Ascending aorta (tissue), 2 donors: ENCODE results near the gene NADSYN1. TPM values are rescaled to one million over a fixed set of nuclear protein-coding genes. Genes with fewer than 3 reads are reported as not detected.

ENCODE experiments used
- DNase-seq, 2 donors: peaks; one replicate each; pipeline ENCODE4 v3.0.0-alpha.2; 2019; ENCODE audit warnings: low spot score in 2 of 2
- H3K27ac ChIP-seq, 2 donors: fragments of 200-600 bp; sonication (generic); one replicate each; pipeline ENCODE4 v1.5.1; 2016 to 2017; ENCODE audit warnings: mild to moderate bottlenecking in 1 of 2
- H3K27me3 ChIP-seq: fragments of 200-600 bp; sonication (generic); one replicate; pipeline ENCODE4 v1.5.1; 2017
- H3K36me3 ChIP-seq, 2 donors: fragments of 200-600 bp; sonication (generic); one replicate each; pipeline ENCODE4 v1.5.1; 2016
- H3K4me1 ChIP-seq, 2 donors: fragments of 200-600 bp; sonication (generic); one replicate each; pipeline ENCODE4 v1.5.1; 2016 to 2017; ENCODE audit warnings: mild to moderate bottlenecking in 1 of 2
- H3K4me3 ChIP-seq, 2 donors: fragments of 200-600 bp; sonication (generic); one replicate each; pipeline ENCODE4 v1.5.1; 2016 to 2017; ENCODE audit warnings: mild to moderate bottlenecking in 1 of 2
- H3K9me3 ChIP-seq, 2 donors: fragments of 200-600 bp; sonication (generic); one replicate each; pipeline ENCODE4 v1.5.1; 2016
- CTCF ChIP-seq, 3 experiments: fragments of 200-600 bp in 2 of 3; fragments of 450-650 bp in 1 of 3; sonication (generic) in 2 of 3; IDR thresholded peaks; one replicate each; pipeline ENCODE4 v1.5.1; 2016 to 2019; ENCODE audit warnings: antibody characterized with exemption in 3 of 3, mild to moderate bottlenecking in 1 of 3, moderate library complexity in 1 of 3
- intact Hi-C: fragments of 100-400 bp; cut with DNase I; formaldehyde crosslinking; loops from one replicate; pipeline ENCODE4 v1.15.1; 2023
- total RNA-seq: library from RNA; depleted of rRNA; stranded (reverse); fragments of >200 nt; gene quantifications from one replicate; pipeline ENCODE4 v1.1.0, GENCODE V29; 2016

The NADSYN1 gene
- total RNA-seq, 1 donor from 2014 or later, result 33.3 TPM

- Histone ChIP-seq H3K4me1 (no peaks in the 10 kb centered on the region), H3K27me3 (no peaks in the 10 kb centered on the region), H3K9me3 (no peaks in the 10 kb centered on the region), H3K27ac (no peak overlapping the region), H3K4me3 (no peak overlapping the region), H3K36me3 (peaks cover 81 to 97% of the 10 kb centered on the region in 2 donors)
- DNase-seq, result no peak
- no peak for TF ChIP-seq CTCF (IDR thresholded peaks at IDR 0.05)
- intact Hi-C loops, result no loop called here
These were observed 23.0 kb downstream of the NADSYN1 start for GRCh38 chr11:71476031-71476430.

DNA sequence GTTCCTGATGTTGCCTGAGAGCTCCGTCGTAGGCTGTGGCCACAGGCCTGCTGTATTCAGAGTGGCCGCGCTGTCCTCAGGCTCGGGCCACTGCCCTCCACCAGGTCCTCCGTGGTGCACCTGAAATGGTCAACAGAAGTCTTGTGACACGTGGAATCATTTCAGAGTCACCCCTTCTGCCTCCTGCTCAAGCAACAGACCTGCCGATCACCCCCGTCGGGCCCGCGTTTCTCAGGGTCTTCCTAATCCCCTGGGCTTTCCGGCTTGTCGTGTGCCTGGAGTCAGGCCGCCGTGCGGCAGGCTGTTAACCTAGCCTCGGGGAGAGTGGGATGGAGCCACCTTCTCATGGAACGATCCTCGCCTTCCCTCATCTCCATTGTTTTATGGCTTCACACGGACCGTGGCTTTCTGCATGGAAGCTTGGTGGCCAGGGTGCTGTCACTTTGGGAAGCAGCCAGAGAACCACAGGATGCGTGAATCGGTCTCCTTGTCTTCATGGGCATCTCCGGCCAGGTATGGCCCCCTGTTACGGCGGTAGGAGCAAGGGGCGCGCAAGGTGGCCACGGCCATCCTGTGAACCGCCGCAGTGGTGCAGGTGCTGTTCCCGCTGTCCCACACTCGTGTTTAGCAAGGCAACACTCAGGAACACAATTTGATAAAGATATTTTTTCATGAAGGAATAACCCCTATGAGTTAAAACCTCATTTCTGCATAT, 24.1 kb downstream of the NADSYN1 start:
- no peaks in the 10 kb centered on the region for H3K9me3 ChIP-seq
- H3K4me1 ChIP-seq, result no peaks in the 10 kb centered on the region
- H3K36me3 ChIP-seq, result peaks cover 89 to 98% of the 10 kb centered on the region in 2 donors
- H3K4me3 ChIP-seq, result no peak overlapping the region
- no peaks in the 10 kb centered on the region for H3K27me3 ChIP-seq
- intact Hi-C loops, result no loop called here
- DNase-seq, result no peak
- no peak overlapping the region for H3K27ac ChIP-seq
- no peak for TF ChIP-seq CTCF (IDR thresholded peaks at IDR 0.05)

DNA sequence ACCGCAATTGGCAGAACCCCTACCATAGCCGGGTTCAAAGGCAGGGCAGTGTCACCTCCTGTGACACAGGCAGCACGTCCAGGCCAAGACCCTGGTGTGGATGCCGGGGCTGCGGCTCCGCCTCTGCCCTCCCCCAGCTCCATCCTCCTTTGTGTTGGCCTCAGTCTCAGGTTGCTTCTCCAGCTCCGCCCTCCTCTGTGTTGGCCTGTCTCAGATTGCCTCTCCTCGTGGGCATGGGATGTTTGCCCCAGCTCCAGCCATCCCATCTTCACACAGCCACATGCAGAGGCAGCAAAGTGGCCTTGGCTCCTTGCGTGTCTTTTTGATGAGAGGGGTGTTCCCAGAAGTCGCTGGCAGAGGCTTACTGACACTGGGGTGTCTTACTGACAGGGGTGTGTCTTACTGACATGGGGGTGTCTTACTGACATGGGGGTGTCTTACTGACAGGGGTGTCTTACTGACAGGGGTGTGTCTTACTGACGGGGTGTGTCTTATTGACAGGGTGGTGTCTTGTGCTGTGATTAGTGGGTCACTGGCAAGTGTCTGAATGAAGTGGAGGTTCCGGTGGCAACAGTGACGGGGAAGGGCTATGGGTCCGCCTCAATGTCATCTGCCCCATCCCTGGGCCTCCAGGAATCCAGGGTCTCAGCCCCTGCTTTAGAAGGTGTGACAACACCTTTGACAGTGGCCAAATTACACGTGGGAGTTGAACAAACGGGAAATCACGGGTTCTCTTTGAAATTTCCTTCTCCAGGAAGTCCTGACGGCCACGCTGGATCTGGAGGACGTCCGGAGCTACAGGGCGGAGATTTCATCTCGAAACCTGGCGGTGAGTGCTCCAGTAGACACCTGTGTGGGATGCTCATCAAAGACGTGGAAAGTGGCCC, 24.9 kb downstream of the NADSYN1 start:
- Histone ChIP-seq H3K27ac (no peak overlapping the region), H3K27me3 (no peaks in the 10 kb centered on the region), H3K4me1 (no peaks in the 10 kb centered on the region), H3K36me3 (peaks cover 88 to 98% of the 10 kb centered on the region in 2 donors), H3K4me3 (no peak overlapping the region), H3K9me3 (no peaks in the 10 kb centered on the region)
- intact Hi-C loops, result no loop called here
- TF ChIP-seq CTCF (IDR thresholded peaks at IDR 0.05), result no peak
- DNase-seq, result no peak

GRCh38 chr11:71478528-71478840, 25.5 kb downstream of the NADSYN1 start:
- Histone ChIP-seq H3K36me3 (peaks cover 88 to 98% of the 10 kb centered on the region in 2 donors), H3K27me3 (no peaks in the 10 kb centered on the region), H3K27ac (no peak overlapping the region), H3K9me3 (no peaks in the 10 kb centered on the region), H3K4me3 (no peak overlapping the region), H3K4me1 (no peaks in the 10 kb centered on the region)
- no peak for TF ChIP-seq CTCF (IDR thresholded peaks at IDR 0.05)
- DNase-seq, result no peak
- intact Hi-C loops, result no loop called here

DNA sequence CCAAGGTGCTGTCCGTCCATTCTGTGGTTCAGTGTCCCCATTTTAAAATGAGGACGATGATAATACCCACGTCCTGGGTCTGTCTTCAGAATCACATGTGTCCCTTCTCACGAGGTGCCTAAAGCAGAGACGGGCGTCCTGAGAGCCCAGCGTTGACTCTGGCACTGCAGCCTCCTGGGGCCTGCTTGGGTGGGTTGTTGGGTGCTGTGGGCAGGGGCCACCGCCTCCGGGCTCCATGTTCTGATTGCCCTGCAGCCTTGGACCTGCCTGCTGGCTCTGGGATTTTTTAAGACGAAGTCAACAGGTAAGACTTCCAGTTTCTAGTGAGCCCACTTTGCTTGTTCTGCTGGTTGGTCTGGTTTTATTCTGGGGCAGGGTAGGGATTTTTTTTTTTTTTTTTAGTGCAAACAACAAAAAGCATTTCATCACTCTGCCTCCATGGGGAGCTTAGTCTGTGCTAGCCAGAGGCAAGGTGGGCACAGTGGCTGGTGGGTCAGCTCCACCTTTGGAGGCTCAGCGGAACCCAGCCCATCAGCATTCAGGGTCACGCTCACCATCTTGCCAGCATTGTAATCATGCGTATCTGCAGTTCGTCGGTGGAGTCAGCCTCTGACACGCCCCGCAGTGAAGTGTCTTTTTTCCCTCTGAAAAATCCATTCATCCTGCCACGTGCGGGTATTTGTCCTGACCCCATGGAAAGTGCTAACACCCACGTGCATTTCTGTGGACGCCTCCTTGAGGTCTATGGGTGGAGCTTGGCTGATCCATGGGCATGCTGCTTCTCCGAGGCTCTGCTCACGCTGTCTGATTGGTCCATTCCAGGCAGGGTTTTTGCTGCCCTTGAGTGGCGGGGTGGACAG, 28.3 kb downstream of the NADSYN1 start:
- H3K27ac ChIP-seq, result no peak overlapping the region
- no peaks in the 10 kb centered on the region for H3K4me1 ChIP-seq
- intact Hi-C loops, result no loop called here
- H3K4me3 ChIP-seq, result no peak overlapping the region
- H3K36me3 ChIP-seq, result peaks cover 86 to 98% of the 10 kb centered on the region in 2 donors
- no peak for DNase-seq
- TF ChIP-seq CTCF (IDR thresholded peaks at IDR 0.05), result no peak
- H3K27me3 ChIP-seq, result no peaks in the 10 kb centered on the region
- H3K9me3 ChIP-seq, result no peaks in the 10 kb centered on the region
